ENCODE results near the gene OST4.

DNA sequence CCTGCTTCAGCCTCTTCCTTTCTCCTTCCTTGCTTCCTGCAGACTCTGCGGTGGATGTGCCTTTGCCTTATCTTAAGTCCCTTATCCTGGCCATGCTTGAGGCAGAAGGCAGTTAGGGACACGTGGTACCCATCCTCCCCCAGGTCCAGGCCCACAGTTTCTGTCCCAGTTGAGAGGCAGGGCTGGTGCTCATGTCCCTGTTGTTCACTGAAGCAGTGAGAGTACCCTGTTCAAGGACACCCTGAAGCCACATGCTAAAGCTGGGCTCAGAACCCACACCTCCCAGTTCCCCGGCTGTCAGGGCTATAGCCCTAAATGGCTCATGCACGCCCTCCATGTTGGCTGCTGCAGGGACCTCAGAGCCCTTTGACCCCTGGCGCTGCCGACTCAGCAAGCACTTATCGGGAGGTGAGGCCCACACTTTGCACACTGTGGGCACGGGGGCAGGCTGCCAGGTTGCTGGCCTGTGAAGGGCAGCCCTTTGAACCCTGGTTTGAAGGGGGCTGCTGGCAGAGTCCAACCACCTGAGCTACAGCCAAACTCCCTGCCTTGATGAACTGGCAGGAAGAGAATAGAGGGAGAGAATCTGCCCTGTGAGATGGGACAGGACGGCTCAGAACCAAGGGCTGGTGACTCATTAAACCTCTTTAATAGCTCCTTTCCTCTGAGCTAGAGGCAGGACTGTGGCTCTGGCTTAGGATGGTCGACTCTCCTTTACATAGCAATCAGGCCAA, 21.4 kb upstream of the OST4 start:
- TF ChIP-seq, protein P1, sequence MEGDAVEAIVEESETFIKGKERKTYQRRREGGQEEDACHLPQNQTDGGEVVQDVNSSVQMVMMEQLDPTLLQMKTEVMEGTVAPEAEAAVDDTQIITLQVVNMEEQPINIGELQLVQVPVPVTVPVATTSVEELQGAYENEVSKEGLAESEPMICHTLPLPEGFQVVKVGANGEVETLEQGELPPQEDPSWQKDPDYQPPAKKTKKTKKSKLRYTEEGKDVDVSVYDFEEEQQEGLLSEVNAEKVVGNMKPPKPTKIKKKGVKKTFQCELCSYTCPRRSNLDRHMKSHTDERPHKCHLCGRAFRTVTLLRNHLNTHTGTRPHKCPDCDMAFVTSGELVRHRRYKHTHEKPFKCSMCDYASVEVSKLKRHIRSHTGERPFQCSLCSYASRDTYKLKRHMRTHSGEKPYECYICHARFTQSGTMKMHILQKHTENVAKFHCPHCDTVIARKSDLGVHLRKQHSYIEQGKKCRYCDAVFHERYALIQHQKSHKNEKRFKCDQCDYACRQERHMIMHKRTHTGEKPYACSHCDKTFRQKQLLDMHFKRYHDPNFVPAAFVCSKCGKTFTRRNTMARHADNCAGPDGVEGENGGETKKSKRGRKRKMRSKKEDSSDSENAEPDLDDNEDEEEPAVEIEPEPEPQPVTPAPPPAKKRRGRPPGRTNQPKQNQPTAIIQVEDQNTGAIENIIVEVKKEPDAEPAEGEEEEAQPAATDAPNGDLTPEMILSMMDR (IDR thresholded peaks at IDR 0.05): no peak
- TF ChIP-seq POLR2AphosphoS5 (IDR thresholded peaks at IDR 0.05) (no peak), EP300 (IDR thresholded peaks at IDR 0.05) (no peak)

Measured in suprapubic skin (tissue), 4 donors.